GM12872 (cell line): ENCODE measurements around the gene VWA8.

ENCODE experiments used
- TF ChIP-seq, protein P1 (sequence below): IDR thresholded peaks from 3 replicates; pipeline ENCODE4 v1.5.1; 2011; ENCODE audit warnings: low read depth, mild to moderate bottlenecking, low read length, moderate library complexity; ENCODE audit not compliant: insufficient read depth

VWA8 gene

DNA sequence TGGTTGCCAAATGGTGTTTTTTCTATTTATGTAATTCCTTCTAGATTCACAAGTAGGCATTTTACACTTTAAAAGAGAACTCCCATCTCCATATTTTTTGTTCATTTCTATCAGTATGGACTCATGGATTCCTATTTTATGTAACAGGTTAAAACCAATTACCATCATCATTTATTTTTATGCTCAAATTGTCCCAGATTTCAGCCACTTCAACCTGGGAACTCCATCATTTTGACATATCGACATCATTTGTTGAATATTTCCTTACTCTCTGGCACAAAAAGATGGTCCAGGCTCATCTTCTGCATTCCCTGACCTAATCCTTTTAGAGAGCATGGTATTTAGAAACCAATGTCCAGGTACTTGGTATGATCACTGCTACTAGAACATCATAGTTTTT, 79.9 kb downstream of the VWA8 start:
- TF ChIP-seq, protein P1, sequence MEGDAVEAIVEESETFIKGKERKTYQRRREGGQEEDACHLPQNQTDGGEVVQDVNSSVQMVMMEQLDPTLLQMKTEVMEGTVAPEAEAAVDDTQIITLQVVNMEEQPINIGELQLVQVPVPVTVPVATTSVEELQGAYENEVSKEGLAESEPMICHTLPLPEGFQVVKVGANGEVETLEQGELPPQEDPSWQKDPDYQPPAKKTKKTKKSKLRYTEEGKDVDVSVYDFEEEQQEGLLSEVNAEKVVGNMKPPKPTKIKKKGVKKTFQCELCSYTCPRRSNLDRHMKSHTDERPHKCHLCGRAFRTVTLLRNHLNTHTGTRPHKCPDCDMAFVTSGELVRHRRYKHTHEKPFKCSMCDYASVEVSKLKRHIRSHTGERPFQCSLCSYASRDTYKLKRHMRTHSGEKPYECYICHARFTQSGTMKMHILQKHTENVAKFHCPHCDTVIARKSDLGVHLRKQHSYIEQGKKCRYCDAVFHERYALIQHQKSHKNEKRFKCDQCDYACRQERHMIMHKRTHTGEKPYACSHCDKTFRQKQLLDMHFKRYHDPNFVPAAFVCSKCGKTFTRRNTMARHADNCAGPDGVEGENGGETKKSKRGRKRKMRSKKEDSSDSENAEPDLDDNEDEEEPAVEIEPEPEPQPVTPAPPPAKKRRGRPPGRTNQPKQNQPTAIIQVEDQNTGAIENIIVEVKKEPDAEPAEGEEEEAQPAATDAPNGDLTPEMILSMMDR, result no peak

DNA sequence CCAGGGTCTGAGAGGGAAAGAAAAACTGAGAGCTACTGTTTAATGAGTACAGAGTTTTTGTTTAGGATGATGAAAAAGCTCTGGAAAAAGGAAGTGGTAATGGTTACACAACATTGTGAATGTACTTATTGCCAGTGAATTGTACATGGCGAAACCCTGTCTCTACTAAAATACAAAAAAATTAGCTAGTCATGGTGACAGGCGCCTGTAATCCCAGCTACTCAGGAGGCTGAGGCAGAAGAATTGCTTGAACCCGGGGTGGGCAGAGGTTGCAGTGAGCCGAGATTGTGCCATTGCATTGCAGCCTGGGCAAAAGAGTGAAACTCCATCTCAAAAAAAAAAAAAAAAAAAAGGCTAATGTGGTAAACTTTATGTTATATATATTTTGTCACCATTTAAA, 96.3 kb downstream of the VWA8 start:
- TF ChIP-seq, protein P1, result no peak

DNA sequence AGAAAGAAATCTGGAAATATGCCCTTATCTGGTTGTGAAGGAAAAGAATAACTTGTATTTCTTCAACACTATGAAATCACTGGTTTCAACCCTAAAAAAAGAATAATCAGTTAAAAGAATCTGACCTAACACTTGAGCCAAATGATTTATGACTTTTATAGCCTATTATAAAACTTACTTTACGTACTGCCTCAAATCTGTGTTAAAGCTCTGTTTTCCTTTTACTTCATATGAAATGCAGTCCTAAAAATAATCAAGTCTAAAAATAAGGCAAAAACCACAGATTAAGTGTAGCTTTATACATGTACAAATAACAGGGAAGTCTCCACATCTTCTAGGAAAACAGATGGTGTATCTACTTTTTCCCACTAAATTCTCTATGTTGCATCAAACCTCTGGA, 101.3 kb downstream of the VWA8 start:
- TF ChIP-seq, protein P1, result no peak

DNA sequence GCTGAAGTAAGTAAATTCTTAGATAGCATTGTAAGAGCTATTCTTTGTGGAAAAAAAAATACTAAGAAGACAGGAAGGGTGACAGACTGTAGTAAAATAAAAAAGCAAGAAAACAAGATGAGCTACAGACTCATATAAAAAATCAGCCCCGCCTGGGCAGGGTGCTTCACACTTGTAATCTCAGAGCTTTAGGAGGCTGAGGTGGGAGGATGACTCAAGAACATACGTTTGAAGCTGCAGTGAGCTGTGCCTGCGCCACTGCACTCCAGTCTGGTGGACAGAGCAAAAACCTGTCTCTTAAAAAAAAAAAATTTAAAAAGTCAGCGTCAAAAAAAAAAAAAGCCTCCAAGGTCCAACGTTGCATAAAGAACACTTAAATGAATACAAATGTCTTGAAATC, 102.1 kb downstream of the VWA8 start:
- TF ChIP-seq, protein P1, result no peak

DNA sequence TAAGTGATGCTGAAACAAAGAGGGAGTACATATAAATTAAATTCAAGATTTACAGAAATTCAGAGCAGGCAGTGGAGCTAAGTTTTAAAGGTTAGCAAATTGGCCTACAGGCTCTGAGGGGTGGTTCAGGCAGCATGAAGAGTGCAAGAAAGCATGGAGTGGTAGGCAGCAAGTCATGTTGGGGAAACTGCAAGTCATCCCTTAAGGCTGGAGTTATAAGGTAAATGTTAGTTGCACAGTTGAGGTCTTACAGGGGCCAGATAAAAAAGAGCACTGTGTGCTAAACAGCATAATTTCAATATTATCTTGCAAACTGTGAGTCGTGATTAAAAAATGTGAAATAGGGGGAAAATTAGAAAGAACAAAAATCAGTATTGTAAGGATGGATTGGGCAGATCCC, 106.2 kb downstream of the VWA8 start:
- TF ChIP-seq, protein P1, result no peak

DNA sequence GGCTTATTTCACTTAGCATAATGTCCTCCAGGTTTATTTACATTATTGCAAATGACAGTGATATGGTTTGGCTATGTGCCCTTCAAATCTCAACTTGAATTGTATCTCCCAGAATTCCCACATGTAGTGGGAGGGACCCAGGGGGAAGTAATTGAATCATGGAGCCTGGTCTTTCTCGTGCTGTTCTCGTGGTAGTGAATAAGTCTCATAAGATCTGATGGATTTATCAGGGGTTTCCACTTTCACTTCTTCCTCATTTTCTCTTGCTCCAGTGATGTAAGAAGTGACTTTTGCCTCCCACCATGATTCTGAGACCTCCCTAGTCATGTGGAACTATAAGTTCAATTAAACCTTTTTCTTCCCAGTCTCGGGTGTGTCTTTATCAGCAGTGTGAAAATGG, 109.6 kb downstream of the VWA8 start:
- TF ChIP-seq, protein P1, result no peak

DNA sequence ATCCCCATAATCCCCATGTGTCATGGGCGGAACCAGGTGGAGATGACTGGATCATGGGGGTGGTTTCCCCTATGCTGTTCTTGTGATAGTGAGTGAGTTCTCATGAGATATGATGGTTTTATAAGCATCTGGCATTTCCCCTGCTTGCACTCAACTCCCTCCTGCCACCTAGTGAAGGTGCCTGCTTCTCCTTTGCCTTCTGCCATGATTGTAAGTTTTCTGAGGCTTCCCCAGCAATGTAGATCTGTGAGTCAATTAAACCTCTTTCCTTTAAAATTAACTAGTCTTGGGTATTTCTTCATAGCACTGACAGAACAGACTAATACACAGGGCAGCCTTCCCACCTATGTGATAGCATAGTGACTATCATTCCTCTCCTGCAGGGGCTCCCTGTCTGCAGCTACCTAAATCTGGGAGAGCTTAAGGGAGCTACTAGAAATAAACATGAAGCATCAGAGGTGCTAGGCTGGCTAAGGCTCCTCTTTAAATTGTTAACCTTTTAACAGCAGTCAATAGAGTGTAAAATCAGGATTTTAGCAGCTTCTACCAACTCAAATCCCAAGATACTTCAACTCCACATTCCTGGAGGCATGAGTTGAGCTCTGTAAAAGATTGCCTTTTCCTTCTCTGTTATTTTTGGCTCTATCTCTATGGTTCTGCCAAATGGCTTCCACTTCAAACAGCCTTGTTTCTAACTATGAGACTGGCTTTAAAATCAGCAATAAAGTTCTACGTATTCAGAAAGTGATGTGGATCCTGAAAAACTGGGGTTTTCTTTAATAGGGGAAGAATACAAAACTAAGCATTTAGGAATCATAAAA, 112.3 kb downstream of the VWA8 start:
- TF ChIP-seq, protein P1, result no peak
